ENCODE results near the gene HMGCL.
"Not testable (repeated sequence)": the region's sequence is repeated elsewhere in the genome, so short reads cannot be mapped to it uniquely, and the experiment has no call there.

The HMGCL gene

DNA sequence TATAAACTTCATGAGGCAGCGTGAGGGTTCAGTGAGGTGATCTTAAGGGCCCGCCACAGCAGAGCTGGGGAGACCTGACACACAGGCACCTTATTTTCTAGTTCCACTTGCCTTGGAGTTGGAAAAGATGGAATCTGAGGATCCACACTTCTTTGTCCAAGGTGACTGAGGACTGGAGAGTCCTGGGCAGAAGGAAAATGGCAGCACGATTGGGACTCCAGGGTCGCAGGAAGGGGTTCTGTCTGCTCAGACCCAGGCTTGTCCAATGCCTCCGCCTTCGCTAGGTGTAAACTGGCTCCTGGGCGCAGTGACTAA lies 26.0 kb downstream of the HMGCL start:
- DNase-seq (ENCODE audit: low read depth in 2 of 2): no peak

- DNase-seq (ENCODE audit: low read depth in 2 of 2): no peak
These were observed 26.5 kb downstream of the HMGCL start for GRCh38 chr1:23798662-23799142.

GRCh38 chr1:23797478-23798448 lies 27.5 kb downstream of the HMGCL start:
- DNase-seq (ENCODE audit: low read depth in 2 of 2): no peak

DNA sequence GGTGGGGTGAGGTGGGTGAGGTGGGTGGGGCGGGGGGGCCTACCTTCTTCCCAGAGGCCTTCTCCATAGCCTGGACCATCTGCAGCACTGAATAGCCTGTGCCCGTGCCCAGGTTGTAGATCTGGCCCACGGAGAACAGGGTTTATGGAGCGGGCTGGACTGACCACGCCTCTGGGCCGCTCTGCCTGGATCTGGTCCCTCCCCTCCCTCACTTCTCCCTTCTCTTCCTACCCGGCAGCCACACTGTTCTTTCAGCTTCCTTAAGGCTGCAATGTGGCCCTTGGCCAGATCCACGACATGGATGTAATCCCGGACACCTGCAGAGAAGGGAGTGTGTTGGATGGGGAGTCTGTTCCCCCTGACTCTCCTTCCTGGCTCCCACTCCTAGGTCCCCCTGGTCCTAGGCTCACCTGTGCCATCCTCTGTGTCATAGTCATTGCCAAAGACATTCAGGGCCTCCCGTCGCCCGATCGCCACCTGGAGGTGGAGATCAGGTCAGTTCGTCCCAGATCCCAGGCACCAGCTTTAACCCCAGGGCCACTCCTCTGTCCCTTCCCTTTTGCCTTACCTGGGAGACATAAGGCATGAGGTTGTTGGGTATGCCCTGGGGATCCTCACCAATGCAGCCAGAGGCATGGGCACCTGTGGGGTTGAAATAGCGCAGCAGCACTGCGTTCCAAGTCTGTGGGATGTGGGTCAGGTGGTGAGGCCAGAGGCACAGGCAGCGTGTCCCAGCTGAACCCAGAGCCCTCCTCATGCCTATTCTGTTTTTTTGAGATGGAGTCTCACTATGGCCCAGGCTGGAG lies 28.6 kb downstream of the HMGCL start:
- no peak for DNase-seq (ENCODE audit: low read depth in 2 of 2)

- DNase-seq (ENCODE audit: low read depth in 2 of 2): no peak
These were observed 29.4 kb downstream of the HMGCL start for GRCh38 chr1:23795676-23796465.

DNA sequence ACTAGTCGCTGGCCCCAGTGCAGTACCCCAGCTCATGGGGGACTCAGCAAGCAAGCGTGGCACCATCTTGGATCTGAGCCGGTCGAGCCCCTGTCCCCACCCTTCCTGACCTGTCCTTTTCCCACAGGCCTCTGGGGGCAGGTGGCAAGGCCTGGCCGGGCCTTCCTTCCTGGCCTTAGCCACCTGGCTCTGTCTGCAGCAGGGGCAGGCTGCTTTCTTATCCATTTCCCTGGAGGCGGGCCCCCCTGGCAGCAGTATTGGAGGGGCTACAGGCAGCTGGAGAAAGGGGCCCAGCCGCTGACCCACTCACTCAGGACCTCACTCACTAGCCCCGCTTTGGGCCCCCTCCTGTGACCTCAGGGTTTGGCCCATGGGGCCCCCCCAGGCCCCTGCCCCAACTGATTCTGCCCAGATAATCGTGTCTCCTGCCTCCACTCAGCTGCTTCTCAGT lies 30.5 kb downstream of the HMGCL start:
- DNase-seq (ENCODE audit: low read depth in 2 of 2): not testable (repeated sequence)

DNA sequence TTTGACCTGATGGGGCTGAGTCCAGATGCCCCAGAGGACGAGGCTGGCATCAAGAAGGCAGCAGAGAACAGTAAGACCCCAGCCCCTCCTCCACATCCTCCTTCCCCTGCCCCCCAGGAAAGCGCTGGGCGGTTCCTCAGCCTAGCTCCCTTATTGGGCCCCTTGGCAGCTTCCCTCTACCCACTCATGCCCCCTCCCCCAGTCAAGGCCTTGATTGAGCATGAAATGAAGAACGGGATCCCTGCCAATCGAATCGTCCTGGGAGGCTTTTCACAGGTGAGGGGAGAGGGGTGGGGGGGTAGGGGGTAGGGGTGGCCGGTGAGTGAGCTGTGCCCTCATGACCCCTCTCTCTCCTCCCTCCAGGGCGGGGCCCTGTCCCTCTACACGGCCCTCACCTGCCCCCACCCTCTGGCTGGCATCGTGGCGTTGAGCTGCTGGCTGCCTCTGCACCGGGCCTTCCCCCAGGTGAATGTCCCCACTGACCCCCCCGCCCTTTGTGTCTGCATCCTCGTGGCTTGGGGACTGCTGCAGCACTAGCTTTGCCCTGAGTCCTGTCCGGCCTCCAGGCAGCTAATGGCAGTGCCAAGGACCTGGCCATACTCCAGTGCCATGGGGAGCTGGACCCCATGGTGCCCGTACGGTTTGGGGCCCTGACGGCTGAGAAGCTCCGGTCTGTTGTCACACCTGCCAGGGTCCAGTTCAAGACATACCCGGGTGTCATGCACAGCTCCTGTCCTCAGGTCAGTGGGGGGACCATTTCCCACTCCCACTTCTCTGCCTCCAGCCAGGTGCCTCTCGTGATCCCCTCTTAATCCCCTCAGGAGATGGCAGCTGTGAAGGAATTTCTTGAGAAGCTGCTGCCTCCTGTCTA lies 31.1 kb downstream of the HMGCL start:
- no peak for DNase-seq (ENCODE audit: low read depth in 2 of 2)

DNA sequence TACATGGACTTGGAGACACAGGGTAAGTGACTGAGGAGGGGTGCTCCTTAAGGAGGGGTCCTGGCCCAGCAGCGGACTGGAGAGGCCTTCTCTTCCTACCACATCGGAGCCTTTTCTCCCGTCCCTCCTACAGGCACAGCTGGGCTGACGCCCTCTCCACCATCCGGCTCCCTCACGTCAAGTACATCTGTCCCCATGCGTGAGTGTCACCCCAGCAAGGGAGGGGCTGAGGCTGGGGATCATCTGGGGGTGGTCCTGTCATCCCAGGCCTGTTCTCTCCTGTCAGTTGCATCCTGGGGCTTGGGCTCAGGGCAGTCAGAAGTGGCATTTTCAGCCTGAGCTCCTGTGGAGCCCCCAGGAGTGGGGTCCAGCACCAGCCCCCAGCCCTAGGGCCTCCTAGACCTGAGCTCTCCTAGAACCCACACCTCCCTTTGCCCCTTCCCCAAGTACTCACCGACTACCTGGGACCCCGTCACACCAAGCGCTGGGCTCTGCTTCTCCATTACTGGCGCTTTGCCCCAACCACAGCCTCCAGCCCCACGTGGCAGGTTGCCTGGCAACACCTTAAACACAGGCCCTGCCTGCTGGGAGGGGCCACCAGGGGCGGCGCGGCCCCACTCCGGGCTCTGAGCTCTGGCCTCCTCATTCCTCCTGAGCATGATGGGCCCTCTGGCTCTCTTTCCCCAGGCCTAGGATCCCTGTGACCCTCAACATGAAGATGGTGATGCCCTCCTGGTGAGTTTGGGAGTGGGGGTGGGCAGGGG lies 32.0 kb downstream of the HMGCL start:
- no peak for DNase-seq (ENCODE audit: low read depth in 2 of 2)

- no peak for DNase-seq (ENCODE audit: low read depth in 2 of 2)
These were observed 32.9 kb downstream of the HMGCL start for GRCh38 chr1:23792151-23792945.

DNA sequence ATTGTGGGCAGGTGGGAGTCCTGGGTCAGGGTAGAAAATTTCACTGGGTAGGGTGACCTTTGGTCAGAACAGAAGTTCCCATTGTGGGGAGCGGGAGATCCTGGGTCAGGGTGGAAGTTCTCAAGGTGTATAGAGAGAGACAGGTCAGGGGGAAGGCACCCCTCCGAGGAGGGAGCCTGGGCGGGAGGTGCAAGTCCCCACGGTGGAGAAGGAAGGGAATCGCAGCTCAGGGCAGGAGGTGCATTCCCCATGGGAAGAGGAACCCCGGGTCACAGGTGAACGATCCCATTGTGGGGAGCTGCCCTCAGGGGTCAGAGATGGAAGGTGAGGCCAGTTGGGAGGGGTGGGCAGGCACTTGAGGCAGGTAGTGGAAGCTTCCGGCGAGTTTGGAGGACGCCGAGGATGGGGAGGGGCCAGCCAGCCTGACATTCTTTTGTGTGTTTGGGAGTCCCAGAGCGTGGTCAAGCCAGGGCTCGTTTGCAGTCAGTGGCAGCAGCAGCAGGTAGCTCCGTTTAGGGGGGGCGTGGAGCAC lies 33.6 kb downstream of the HMGCL start:
- DNase-seq (ENCODE audit: low read depth in 2 of 2): no peak

DNA sequence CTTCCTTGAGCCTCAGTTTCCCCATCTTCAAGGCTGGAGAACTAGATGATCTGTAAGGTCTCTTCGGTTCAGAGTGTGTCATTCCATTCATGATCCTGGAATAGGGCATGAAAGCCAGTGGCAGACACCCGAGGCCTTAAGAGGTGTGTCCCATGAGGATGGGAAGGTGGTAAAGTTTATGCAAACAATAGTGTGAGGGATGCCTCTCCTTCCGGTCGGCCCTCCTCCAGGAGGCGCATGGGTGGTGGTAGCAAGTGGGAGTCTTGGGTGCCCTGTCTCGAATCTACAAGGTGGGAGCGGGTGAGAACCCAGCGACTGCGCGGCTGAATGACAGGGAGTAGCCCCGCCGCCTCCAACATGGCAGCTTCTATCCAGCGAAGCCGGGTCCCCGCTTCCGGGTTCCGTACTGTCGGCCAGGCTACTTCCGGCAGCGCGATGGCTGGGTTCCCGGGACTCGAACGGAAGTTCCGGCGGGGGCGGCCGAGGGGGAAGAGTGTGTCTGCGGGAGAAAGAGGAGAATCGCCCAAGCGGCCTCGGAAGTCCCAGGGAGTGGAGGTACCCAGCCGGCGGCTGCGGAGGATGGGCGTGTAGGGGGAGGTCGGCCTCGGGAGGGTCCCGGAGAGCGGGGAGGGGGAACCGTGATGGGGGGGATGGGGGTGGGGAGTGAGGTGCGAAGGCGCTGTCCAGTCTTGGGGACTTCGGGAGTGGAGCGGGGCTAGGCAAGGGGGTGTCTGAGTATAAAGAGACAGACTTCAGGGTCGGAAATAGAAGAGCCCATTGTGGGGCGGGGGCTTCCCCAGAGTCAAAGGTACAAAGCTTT lies 34.3 kb downstream of the HMGCL start, which contains the start of gene LYPLA2:
Gene LYPLA2, plus strand, starts transcription at position 450 of the 820 bp plus-strand sequence. CDS start 1,538 bp downstream, outside the sequence.
- DNase-seq (ENCODE audit: low read depth in 2 of 2): peak; percentile 87 to 88

- no peak for DNase-seq (ENCODE audit: low read depth in 2 of 2)
These were observed 36.5 kb downstream of the HMGCL start for GRCh38 chr1:23788695-23789094.

- no peak for DNase-seq (ENCODE audit: low read depth in 2 of 2)
These were observed 37.5 kb downstream of the HMGCL start for GRCh38 chr1:23787701-23788100.

- no peak for DNase-seq (ENCODE audit: low read depth in 2 of 2)
These were observed 40.4 kb downstream of the HMGCL start for GRCh38 chr1:23784846-23785245.

GRCh38 chr1:23783141-23783540 lies 42.1 kb downstream of the HMGCL start:
- DNase-seq (ENCODE audit: low read depth in 2 of 2): not testable (repeated sequence)

- no peak for DNase-seq (ENCODE audit: low read depth in 2 of 2)
These were observed 45.3 kb downstream of the HMGCL start for GRCh38 chr1:23779826-23780371.

DNA sequence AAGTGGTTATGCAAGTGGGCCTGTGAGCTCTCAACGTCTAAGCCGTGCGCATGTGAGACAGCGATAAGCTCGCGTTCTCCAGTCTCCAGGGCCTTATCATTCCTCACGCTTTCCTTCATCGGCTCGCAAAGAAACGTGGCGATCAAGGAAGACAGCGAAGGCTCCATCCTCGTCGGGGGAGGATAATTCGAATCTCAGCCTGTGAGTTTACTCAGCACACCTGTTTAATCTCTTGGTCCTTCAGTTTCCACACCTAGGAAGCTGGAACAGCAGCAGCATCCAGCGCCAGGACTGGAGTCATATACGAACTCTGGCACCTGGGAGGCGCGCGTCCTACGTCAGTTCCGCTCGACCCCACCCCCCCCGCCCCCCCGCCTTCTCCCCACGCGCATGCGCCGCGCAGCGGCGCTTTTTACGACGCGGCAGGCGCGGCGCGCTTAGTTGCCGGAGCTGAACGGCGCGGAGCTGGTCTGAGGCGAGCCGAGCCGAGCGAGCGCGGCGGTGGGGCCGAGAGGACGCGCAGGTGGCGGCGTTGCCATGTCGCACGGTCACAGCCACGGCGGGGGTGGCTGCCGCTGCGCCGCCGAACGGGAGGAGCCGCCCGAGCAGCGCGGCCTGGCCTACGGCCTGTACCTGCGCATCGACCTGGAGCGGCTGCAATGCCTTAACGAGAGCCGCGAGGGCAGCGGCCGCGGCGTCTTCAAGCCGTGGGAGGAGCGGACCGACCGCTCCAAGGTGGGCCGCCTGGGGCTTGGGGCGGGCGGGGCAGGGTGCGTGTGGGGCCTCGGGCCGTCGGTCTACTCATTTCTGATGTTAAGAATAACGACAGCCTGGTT lies 47.0 kb downstream of the HMGCL start, which contains the start of gene PITHD1:
Gene PITHD1, plus strand, starts transcription at position 440 of the 836 bp plus-strand sequence. Its CDS starts 98 bp downstream, at position 538.
- DNase-seq (ENCODE audit: low read depth in 2 of 2): peak; percentile 66 to 71
